H1 (cell line): ENCODE data around the gene MAML3. TPM values are rescaled to one million over a fixed set of nuclear protein-coding genes. Genes with fewer than 3 reads are reported as not detected.

Experiments used
- ASH2L ChIP-seq: fragments of 200-600, 300-600 bp; sonication (generic); IDR thresholded peaks from one replicate; pipeline ENCODE4 v1.7.1; 2017; ENCODE audit warnings: low read length
- BRCA1 ChIP-seq: IDR thresholded peaks from 2 replicates; pipeline ENCODE4 v1.6.1; 2012; ENCODE audit warnings: low read depth, low read length, improper control_type of control experiment
- CHD1 ChIP-seq: IDR thresholded peaks from 2 replicates; pipeline ENCODE4 v1.6.1; 2012; ENCODE audit warnings: low read depth, low read length, improper control_type of control experiment
- GABPA ChIP-seq: IDR thresholded peaks from 2 replicates; pipeline ENCODE4 v1.6.1; 2011; ENCODE audit warnings: mild to moderate bottlenecking, low read length, moderate library complexity, borderline replicate concordance; ENCODE audit not compliant: insufficient read depth
- KDM4A ChIP-seq: IDR thresholded peaks from one replicate; pipeline ENCODE4 v1.7.1; 2012; ENCODE audit warnings: low read depth, mild to moderate bottlenecking, moderate library complexity, low read length, inconsistent platforms; ENCODE audit not compliant: severe bottlenecking
- SP1 ChIP-seq: IDR thresholded peaks from 2 replicates; pipeline ENCODE4 v1.6.1; 2011; ENCODE audit warnings: low read depth, low read length
- SUZ12 ChIP-seq: fragments of 200-600 bp; sonication (generic); IDR thresholded peaks from 2 replicates; pipeline ENCODE4 v1.6.1; 2012; ENCODE audit warnings: mild to moderate bottlenecking, inconsistent platforms, low read length, moderate library complexity, mixed read lengths
- ZNF274 ChIP-seq: IDR thresholded peaks from 2 replicates; pipeline ENCODE4 v1.7.0; 2012; ENCODE audit warnings: low read length, borderline replicate concordance; ENCODE audit errors: extremely low read depth
- polyA plus RNA-seq, 7 experiments: library from polyadenylated mRNA; depleted of rRNA in 3 of 7; stranded (reverse) in 5 of 7; unstranded in 2 of 7; fragments of >200 nt in 5 of 7; fragments of 200-250 nt in 2 of 7; gene quantifications; 1 replicate in 5 of 7; 2 replicates in 1 of 7; 4 replicates in 1 of 7; pipeline versions ENCODE4 v1.2.1 to v1.2.3, GENCODE V29; 2011 to 2013; ENCODE audit warnings: missing spikeins in 2 of 7, mixed read lengths in 2 of 7
- total RNA-seq: library from RNA; stranded (reverse); fragmentation: NEBNext Ultra II Directional; extraction: Animal tissue kit (Norgen Biotek cat#: 25700); gene quantifications from 2 replicates; pipeline ENCODE4 v1.2.1, GENCODE V29; 2021
- TF ChIP-seq, protein P1 (sequence below): fragments of 300-600 bp; sonication (generic); IDR thresholded peaks from 2 replicates; pipeline ENCODE4 v1.7.1; 2012; ENCODE audit warnings: low read length, moderate library complexity, mild to moderate bottlenecking, inconsistent platforms; ENCODE audit not compliant: insufficient replicate concordance
- TF ChIP-seq, protein P2 (sequence below), 3 experiments: IDR thresholded peaks; 1 replicate in 2 of 3; 2 replicates in 1 of 3; pipeline versions ENCODE4 v1.5.1 to v1.6.1; 2011; ENCODE audit warnings: low read length in 3 of 3, mild to moderate bottlenecking in 3 of 3, inconsistent platforms in 2 of 3, low read depth in 1 of 3, moderate library complexity in 1 of 3; ENCODE audit not compliant: insufficient read depth in 1 of 3; ENCODE audit errors: control extremely low read depth in 1 of 3

Gene MAML3
- total and polyA plus RNA-seq, 2 of the 8 experiments (the other 6 are each of a cell fraction or from before 2014, with no cell fraction given) = 2.1 to 5.7 TPM

DNA sequence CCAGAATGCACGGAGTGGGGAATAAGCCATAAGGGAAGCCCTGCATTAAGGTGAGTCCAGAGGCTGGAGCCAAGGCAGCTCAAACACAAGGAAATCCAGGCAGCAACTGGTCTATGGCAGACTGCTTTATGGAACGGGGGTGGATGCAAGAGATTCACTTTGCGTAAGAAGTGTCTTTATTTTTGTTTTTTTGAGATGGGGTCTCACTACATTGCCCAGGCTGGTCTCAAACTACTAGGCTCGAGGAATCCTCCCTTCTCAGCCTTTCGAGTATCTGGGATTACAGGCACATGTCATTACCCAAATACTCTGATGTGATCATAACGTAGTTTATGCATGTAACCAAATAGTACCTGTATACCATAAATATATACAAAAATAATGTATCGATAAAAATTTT is 199.5 kb downstream of the MAML3 start (continued):
- TF ChIP-seq, protein P1, sequence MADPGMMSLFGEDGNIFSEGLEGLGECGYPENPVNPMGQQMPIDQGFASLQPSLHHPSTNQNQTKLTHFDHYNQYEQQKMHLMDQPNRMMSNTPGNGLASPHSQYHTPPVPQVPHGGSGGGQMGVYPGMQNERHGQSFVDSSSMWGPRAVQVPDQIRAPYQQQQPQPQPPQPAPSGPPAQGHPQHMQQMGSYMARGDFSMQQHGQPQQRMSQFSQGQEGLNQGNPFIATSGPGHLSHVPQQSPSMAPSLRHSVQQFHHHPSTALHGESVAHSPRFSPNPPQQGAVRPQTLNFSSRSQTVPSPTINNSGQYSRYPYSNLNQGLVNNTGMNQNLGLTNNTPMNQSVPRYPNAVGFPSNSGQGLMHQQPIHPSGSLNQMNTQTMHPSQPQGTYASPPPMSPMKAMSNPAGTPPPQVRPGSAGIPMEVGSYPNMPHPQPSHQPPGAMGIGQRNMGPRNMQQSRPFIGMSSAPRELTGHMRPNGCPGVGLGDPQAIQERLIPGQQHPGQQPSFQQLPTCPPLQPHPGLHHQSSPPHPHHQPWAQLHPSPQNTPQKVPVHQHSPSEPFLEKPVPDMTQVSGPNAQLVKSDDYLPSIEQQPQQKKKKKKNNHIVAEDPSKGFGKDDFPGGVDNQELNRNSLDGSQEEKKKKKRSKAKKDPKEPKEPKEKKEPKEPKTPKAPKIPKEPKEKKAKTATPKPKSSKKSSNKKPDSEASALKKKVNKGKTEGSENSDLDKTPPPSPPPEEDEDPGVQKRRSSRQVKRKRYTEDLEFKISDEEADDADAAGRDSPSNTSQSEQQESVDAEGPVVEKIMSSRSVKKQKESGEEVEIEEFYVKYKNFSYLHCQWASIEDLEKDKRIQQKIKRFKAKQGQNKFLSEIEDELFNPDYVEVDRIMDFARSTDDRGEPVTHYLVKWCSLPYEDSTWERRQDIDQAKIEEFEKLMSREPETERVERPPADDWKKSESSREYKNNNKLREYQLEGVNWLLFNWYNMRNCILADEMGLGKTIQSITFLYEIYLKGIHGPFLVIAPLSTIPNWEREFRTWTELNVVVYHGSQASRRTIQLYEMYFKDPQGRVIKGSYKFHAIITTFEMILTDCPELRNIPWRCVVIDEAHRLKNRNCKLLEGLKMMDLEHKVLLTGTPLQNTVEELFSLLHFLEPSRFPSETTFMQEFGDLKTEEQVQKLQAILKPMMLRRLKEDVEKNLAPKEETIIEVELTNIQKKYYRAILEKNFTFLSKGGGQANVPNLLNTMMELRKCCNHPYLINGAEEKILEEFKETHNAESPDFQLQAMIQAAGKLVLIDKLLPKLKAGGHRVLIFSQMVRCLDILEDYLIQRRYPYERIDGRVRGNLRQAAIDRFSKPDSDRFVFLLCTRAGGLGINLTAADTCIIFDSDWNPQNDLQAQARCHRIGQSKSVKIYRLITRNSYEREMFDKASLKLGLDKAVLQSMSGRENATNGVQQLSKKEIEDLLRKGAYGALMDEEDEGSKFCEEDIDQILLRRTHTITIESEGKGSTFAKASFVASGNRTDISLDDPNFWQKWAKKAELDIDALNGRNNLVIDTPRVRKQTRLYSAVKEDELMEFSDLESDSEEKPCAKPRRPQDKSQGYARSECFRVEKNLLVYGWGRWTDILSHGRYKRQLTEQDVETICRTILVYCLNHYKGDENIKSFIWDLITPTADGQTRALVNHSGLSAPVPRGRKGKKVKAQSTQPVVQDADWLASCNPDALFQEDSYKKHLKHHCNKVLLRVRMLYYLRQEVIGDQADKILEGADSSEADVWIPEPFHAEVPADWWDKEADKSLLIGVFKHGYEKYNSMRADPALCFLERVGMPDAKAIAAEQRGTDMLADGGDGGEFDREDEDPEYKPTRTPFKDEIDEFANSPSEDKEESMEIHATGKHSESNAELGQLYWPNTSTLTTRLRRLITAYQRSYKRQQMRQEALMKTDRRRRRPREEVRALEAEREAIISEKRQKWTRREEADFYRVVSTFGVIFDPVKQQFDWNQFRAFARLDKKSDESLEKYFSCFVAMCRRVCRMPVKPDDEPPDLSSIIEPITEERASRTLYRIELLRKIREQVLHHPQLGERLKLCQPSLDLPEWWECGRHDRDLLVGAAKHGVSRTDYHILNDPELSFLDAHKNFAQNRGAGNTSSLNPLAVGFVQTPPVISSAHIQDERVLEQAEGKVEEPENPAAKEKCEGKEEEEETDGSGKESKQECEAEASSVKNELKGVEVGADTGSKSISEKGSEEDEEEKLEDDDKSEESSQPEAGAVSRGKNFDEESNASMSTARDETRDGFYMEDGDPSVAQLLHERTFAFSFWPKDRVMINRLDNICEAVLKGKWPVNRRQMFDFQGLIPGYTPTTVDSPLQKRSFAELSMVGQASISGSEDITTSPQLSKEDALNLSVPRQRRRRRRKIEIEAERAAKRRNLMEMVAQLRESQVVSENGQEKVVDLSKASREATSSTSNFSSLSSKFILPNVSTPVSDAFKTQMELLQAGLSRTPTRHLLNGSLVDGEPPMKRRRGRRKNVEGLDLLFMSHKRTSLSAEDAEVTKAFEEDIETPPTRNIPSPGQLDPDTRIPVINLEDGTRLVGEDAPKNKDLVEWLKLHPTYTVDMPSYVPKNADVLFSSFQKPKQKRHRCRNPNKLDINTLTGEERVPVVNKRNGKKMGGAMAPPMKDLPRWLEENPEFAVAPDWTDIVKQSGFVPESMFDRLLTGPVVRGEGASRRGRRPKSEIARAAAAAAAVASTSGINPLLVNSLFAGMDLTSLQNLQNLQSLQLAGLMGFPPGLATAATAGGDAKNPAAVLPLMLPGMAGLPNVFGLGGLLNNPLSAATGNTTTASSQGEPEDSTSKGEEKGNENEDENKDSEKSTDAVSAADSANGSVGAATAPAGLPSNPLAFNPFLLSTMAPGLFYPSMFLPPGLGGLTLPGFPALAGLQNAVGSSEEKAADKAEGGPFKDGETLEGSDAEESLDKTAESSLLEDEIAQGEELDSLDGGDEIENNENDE = no peak
- TF ChIP-seq SUZ12 = no peak
- TF ChIP-seq, protein P2, sequence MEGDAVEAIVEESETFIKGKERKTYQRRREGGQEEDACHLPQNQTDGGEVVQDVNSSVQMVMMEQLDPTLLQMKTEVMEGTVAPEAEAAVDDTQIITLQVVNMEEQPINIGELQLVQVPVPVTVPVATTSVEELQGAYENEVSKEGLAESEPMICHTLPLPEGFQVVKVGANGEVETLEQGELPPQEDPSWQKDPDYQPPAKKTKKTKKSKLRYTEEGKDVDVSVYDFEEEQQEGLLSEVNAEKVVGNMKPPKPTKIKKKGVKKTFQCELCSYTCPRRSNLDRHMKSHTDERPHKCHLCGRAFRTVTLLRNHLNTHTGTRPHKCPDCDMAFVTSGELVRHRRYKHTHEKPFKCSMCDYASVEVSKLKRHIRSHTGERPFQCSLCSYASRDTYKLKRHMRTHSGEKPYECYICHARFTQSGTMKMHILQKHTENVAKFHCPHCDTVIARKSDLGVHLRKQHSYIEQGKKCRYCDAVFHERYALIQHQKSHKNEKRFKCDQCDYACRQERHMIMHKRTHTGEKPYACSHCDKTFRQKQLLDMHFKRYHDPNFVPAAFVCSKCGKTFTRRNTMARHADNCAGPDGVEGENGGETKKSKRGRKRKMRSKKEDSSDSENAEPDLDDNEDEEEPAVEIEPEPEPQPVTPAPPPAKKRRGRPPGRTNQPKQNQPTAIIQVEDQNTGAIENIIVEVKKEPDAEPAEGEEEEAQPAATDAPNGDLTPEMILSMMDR (IDR thresholded peaks at IDR 0.05; ENCODE audit: control extremely low read depth in 1 of 3, insufficient read depth in 1 of 3, low read depth in 1 of 3, low read length in 3 of 3) = no peak
- TF ChIP-seq BRCA1 = no peak
- TF ChIP-seq ASH2L = no peak
- no peak for TF ChIP-seq CHD1
- TF ChIP-seq ZNF274 = no peak
- no peak for TF ChIP-seq GABPA
- no peak for TF ChIP-seq KDM4A
- TF ChIP-seq SP1 = no peak
